HT-29 (cell line): ENCODE results near the gene CEP83. TPM values are rescaled to one million over a fixed set of nuclear protein-coding genes. Genes with fewer than 3 reads are reported as not detected.
"Not testable (repeated sequence)": the region's sequence is repeated elsewhere in the genome, so short reads cannot be mapped to it uniquely, and the experiment has no call there.

Experiments
- DNase-seq: peaks from one replicate; pipeline ENCODE4 v3.0.0-alpha.2; 2015; ENCODE audit warnings: low spot score
- total RNA-seq: library from RNA; depleted of rRNA; stranded (reverse); fragments of >200 nt; shearing (Covaris generic); gene quantifications from 2 replicates; pipeline ENCODE4 v1.2.3, GENCODE V29; 2014

Gene CEP83
- total RNA-seq, 1 experiment from 2014 or later = 17.7 TPM

- DNase-seq = no peak
Measured at GRCh38 chr12:94379479-94380113, 80.1 kb downstream of the CEP83 start.

- no peak for DNase-seq
Measured at GRCh38 chr12:94377599-94377998, 82.1 kb downstream of the CEP83 start.

GRCh38 chr12:94374124-94374523 lies 85.5 kb downstream of the CEP83 start:
- no peak for DNase-seq

GRCh38 chr12:94372461-94372860 lies 87.2 kb downstream of the CEP83 start:
- no peak for DNase-seq

GRCh38 chr12:94362653-94363052 lies 97.0 kb downstream of the CEP83 start:
- DNase-seq = no peak

GRCh38 chr12:94359761-94360160 lies 99.9 kb downstream of the CEP83 start:
- no peak for DNase-seq

GRCh38 chr12:94353130-94353529 lies 106.5 kb downstream of the CEP83 start:
- no peak for DNase-seq

GRCh38 chr12:94340573-94340972 lies 119.1 kb downstream of the CEP83 start:
- DNase-seq = no peak

- no peak for DNase-seq
Measured at GRCh38 chr12:94338006-94338794, 121.5 kb downstream of the CEP83 start.

GRCh38 chr12:94336211-94336925 lies 123.3 kb downstream of the CEP83 start:
- DNase-seq = no peak

- DNase-seq = no peak
Measured at GRCh38 chr12:94333396-94333795, 126.3 kb downstream of the CEP83 start.

GRCh38 chr12:94329366-94329765 lies 130.3 kb downstream of the CEP83 start:
- peak; percentile 7 for DNase-seq

GRCh38 chr12:94327809-94328208 lies 131.9 kb downstream of the CEP83 start:
- DNase-seq = no peak

- DNase-seq = no peak
Measured at GRCh38 chr12:94326727-94327126, 132.9 kb downstream of the CEP83 start.

GRCh38 chr12:94326234-94326633 lies 133.4 kb downstream of the CEP83 start:
- no peak for DNase-seq

- no peak for DNase-seq
Measured at GRCh38 chr12:94322346-94322745, 137.3 kb downstream of the CEP83 start.

- no peak for DNase-seq
Measured at GRCh38 chr12:94320109-94320508, 139.6 kb downstream of the CEP83 start.

GRCh38 chr12:94318181-94318580 lies 141.5 kb downstream of the CEP83 start:
- DNase-seq = no peak

- not testable (repeated sequence) for DNase-seq
Measured at GRCh38 chr12:94316600-94316999, 143.1 kb downstream of the CEP83 start.

GRCh38 chr12:94312378-94312777 lies 147.3 kb downstream of the CEP83 start:
- no peak for DNase-seq

- no peak for DNase-seq
Measured at GRCh38 chr12:94309373-94309772, 150.3 kb downstream of the CEP83 start.

- no peak for DNase-seq
Measured at GRCh38 chr12:94308612-94309011, 151.1 kb downstream of the CEP83 start.
